WTC11 (cell line): ENCODE data around the gene TEAD1.

Experiments
- CBFB ChIP-seq: sonication (generic); formaldehyde crosslinking; IDR thresholded peaks from 2 replicates; pipeline ENCODE4 v1.8.1; 2022; ENCODE audit warnings: mild to moderate bottlenecking, low read depth, missing genetic modification reagents
- IRF2 ChIP-seq: sonication (generic); formaldehyde crosslinking; IDR thresholded peaks from 2 replicates; pipeline ENCODE4 v1.8.0; 2022; ENCODE audit warnings: low read depth, missing genetic modification reagents, borderline replicate concordance
- JUN ChIP-seq: sonication (generic); formaldehyde crosslinking; IDR thresholded peaks from 2 replicates; pipeline ENCODE4 v1.8.0; 2023; ENCODE audit warnings: mild to moderate bottlenecking, missing genetic modification reagents
- MYBL2 ChIP-seq: sonication (generic); formaldehyde crosslinking; IDR thresholded peaks from 2 replicates; pipeline ENCODE4 v1.8.1; 2023; ENCODE audit warnings: mild to moderate bottlenecking, moderate library complexity, missing genetic modification reagents
- TEAD1 ChIP-seq: sonication (generic); formaldehyde crosslinking; IDR thresholded peaks from 2 replicates; pipeline ENCODE4 v1.8.0; 2022; ENCODE audit warnings: mild to moderate bottlenecking, missing genetic modification reagents
- TF ChIP-seq, protein P1 (sequence below): fragments of 200-600 bp; IDR thresholded peaks from 2 replicates; pipeline ENCODE4 v1.8.0; 2022; ENCODE audit warnings: antibody characterized with exemption

DNA sequence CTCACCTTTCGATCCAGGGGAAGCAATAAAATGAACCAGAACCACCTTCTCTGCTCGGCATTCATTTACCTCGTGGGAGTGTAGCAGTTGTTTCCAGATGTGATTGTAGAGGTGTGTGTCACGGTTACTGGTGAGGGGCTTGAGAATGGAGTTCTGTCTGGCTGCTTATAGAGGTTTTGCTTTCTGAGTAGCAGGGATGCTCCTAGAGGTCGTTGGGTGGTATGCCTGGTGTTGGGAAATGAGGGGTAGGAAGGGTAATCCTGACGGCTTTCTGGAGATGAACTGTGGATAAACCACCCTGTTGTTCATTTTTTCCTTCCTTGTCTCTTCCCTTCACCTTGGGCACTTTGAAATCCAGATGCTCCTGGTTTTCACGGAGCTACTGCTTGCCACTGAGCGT lies 8.1 kb downstream of the TEAD1 start:
- TF ChIP-seq MYBL2 (no peak), JUN (CRISPR knock-in tag) (no peak), CBFB (CRISPR knock-in tag) (no peak), IRF2 (CRISPR knock-in tag) (no peak), TEAD1 (CRISPR knock-in tag) (no peak)
- TF ChIP-seq, protein P1, sequence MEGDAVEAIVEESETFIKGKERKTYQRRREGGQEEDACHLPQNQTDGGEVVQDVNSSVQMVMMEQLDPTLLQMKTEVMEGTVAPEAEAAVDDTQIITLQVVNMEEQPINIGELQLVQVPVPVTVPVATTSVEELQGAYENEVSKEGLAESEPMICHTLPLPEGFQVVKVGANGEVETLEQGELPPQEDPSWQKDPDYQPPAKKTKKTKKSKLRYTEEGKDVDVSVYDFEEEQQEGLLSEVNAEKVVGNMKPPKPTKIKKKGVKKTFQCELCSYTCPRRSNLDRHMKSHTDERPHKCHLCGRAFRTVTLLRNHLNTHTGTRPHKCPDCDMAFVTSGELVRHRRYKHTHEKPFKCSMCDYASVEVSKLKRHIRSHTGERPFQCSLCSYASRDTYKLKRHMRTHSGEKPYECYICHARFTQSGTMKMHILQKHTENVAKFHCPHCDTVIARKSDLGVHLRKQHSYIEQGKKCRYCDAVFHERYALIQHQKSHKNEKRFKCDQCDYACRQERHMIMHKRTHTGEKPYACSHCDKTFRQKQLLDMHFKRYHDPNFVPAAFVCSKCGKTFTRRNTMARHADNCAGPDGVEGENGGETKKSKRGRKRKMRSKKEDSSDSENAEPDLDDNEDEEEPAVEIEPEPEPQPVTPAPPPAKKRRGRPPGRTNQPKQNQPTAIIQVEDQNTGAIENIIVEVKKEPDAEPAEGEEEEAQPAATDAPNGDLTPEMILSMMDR: no peak
